ENCODE data around the gene TENT4A. TPM values are rescaled to one million over a fixed set of nuclear protein-coding genes. Genes with fewer than 3 reads are reported as not detected.
"Not testable (repeated sequence)": the region's sequence is repeated elsewhere in the genome, so short reads cannot be mapped to it uniquely, and the experiment has no call there.

The TENT4A gene
- total RNA-seq (10 to 100 TPM; 17.1 to 23.3 TPM), polyA plus RNA-seq (ENCODE audit: insufficient read length in 6 of 6) (10 to 100 TPM; 30.2 to 38.2 (median 34.1) TPM)
- long read RNA-seq, donor 1, full-length matches to known transcripts, result 6 of 24 reads
- long read RNA-seq, donor 1, partial matches to known transcripts, result 18 of 24 reads
- long read RNA-seq, donor 1, other reads (novel, unspliced or antisense), result 0 of 24 reads
- long read RNA-seq, donor 2, full-length matches to known transcripts, result 4 of 4 reads
- long read RNA-seq, donor 2, partial matches to known transcripts, result 0 of 4 reads
- long read RNA-seq, donor 2, other reads (novel, unspliced or antisense), result 0 of 4 reads
- long read RNA-seq, donor 3, full-length matches to known transcripts, result 3 of 3 reads
- long read RNA-seq, donor 3, partial matches to known transcripts, result 0 of 3 reads
- long read RNA-seq, donor 3, other reads (novel, unspliced or antisense), result 0 of 3 reads
- long read RNA-seq, donor 4, partial matches to known transcripts, result 0 of 1 reads
- long read RNA-seq, donor 4, other reads (novel, unspliced or antisense), result 1 of 1 reads
- long read RNA-seq, donor 5, partial matches to known transcripts, result 0 of 1 reads
- long read RNA-seq, donor 5, other reads (novel, unspliced or antisense), result 0 of 1 reads
- long read RNA-seq, donor 6, full-length matches to known transcripts, result 1 of 1 reads
- long read RNA-seq, donor 6, partial matches to known transcripts, result 0 of 1 reads
- long read RNA-seq, donor 6, other reads (novel, unspliced or antisense), result 0 of 1 reads
- long read RNA-seq, donor 7, partial matches to known transcripts, result 6 of 6 reads
- long read RNA-seq, donor 7, other reads (novel, unspliced or antisense), result 0 of 6 reads
- long read RNA-seq, donor 8, partial matches to known transcripts, result 0 of 1 reads
- long read RNA-seq, donor 8, other reads (novel, unspliced or antisense), result 0 of 1 reads
- long read RNA-seq, donor 9, result 0 reads
- long read RNA-seq, donor 10, result 0 reads
- long read RNA-seq, donor 11, full-length matches to known transcripts, result 3 of 31 reads
- long read RNA-seq, donor 11, partial matches to known transcripts, result 28 of 31 reads
- long read RNA-seq, donor 11, other reads (novel, unspliced or antisense), result 0 of 31 reads
- long read RNA-seq, donor 12, full-length matches to known transcripts, result 1 of 1 reads
- long read RNA-seq, donor 12, partial matches to known transcripts, result 0 of 1 reads
- long read RNA-seq, donor 12, other reads (novel, unspliced or antisense), result 0 of 1 reads

- Histone ChIP-seq H3K9me3 (no peaks in the 10 kb centered on the region), H3K27ac (peak within 1 kb of the TSS; percentile 95 to 98), H3K36me3 (no peaks in the 10 kb centered on the region), H3K27me3 (no peaks in the 10 kb centered on the region), H3K4me3 (peak within 1 kb of the TSS; percentile 80 to 83), H3K4me1 (peaks cover 20 to 48% of the 10 kb centered on the region in 2 donors)
- TF ChIP-seq CTCF (IDR thresholded peaks at IDR 0.05), result no peak
- intact Hi-C loops (cut with DNase I), result no loop called here
- no peak for ATAC-seq
- peak in 2 of 4 donors; percentile 59 to 90 for DNase-seq
Observed at GRCh38 chr5:6713274-6714225, at the start of gene TENT4A. TSS of gene TENT4A (plus strand) at chr5:6713432. CDS start at chr5:6713984, 552 bp downstream.

GRCh38 chr5:6666762-6667161, 46.5 kb upstream of the TENT4A start:
- H3K4me3 ChIP-seq, result no peak overlapping the region
- no peaks in the 10 kb centered on the region for H3K9me3 ChIP-seq
- no peak for TF ChIP-seq CTCF (IDR thresholded peaks at IDR 0.05)
- no peak for DNase-seq
- no peak overlapping the region for H3K27ac ChIP-seq
- H3K4me1 ChIP-seq, result no peaks in the 10 kb centered on the region
- no peak for ATAC-seq
- intact Hi-C loops (cut with DNase I), result no loop called here
- H3K27me3 ChIP-seq, result no peaks in the 10 kb centered on the region
- peaks cover 0 to 26% of the 10 kb centered on the region in 2 donors for H3K36me3 ChIP-seq

GRCh38 chr5:6667648-6668047, 45.6 kb upstream of the TENT4A start:
- DNase-seq, result no peak
- no peak for ATAC-seq
- H3K4me1 ChIP-seq, result no peaks in the 10 kb centered on the region
- intact Hi-C loops (cut with DNase I), result no loop called here
- peaks cover 0 to 23% of the 10 kb centered on the region in 2 donors for H3K36me3 ChIP-seq
- H3K4me3 ChIP-seq, result no peak overlapping the region
- H3K27ac ChIP-seq, result no peak overlapping the region
- TF ChIP-seq CTCF (IDR thresholded peaks at IDR 0.05), result no peak
- no peaks in the 10 kb centered on the region for H3K27me3 ChIP-seq
- no peaks in the 10 kb centered on the region for H3K9me3 ChIP-seq

- ATAC-seq; H3K9me3 ChIP-seq; H3K4me1 ChIP-seq; intact Hi-C loops (cut with DNase I); H3K27me3 ChIP-seq; H3K4me3 ChIP-seq; DNase-seq; H3K27ac ChIP-seq: not testable (repeated sequence)
- H3K36me3 ChIP-seq, result peaks cover 0 to 15% of the 10 kb centered on the region in 2 donors
Observed at GRCh38 chr5:6668717-6669116, 44.5 kb upstream of the TENT4A start.

All from left lung (tissue), 14 donors.